Dedifferentiated amniotic fluid mesenchymal stem cell (primary cell): ENCODE results near the gene APBA2.
"Not testable (repeated sequence)": the region's sequence is repeated elsewhere in the genome, so short reads cannot be mapped to it uniquely, and the experiment has no call there.

Experiments
- DNase-seq: peaks from one replicate; pipeline ENCODE4 v3.0.0-alpha.2; 2016; ENCODE audit errors: extremely low spot score

The APBA2 gene

DNA sequence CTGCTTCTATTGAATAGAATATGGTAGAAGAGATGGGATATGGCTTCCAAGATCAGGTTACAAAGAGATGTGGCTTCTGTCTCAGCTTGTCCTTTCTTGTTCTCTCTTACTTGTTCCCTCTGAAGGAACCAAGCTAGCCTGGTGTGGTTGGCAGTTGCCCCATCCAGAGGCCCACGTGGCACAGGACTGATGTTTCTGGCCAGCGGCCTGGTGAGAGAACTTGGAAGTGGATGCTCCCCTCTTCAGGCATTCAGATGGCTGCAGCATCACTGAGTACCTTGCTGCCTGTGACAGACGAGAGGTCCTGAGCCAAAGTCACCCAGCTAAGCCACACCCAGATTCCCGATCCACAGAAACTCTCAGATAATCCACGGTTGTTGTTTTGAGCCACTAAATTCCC, 200.2 kb downstream of the APBA2 start:
- no peak for DNase-seq

- no peak for DNase-seq
Measured at GRCh38 chr15:29086891-29087290, 201.1 kb downstream of the APBA2 start.

DNA sequence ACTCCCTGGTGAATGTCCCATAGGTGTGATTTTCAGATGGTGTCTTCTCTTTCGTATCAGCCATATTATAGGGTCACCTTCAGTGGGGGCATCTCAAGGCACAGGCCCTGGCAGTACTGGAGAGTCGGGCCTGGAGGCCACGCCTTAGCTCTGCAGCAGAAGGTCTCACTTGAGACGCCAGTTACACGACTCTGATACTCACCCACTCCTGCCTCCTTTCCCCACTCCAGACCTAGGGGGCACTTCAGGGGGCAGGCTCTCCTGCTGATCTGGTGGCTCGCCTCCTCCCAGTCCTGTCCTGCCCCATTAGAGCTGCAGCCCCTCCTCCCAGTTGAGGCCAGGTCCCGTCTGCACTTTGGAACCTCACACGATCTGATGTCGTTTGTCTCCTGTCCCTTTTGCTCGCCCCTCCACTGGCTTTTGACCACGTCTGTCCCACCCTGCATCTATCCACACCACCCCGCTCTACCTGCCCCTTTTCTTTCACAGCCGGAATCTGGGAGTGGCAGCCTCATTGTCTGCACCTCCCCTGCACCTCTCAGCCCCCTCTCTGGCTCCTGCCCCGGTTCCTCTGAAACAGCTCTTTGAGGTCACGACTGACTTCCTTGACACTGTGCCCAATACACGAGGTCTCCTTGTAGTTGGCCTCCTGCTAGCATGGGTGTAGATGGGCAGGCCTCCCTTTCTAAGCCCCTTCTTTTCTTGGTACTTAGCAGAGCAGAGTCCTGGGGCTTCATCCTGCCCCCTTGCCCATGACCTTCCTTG, 201.9 kb downstream of the APBA2 start:
- DNase-seq = no peak

DNA sequence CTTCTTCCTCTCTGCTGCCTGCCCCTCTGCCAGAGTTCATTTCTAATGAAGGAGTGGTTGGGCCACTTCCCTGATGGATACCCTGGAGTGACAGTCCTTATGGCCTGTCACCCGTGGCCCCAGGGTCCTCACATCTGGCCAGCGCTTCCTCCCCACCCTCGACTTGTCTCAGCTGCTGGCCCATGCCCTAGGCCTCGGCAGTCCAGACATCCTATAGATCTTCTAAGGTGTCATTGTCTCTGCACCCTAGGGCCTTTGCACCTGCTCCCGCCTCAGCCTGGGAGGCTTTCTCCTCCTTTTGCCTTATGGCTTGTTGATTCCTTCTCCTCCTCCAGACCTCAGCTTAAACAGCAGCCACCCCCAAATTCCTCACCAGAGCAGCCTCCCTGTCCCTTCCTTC, 202.9 kb downstream of the APBA2 start:
- DNase-seq = no peak

DNA sequence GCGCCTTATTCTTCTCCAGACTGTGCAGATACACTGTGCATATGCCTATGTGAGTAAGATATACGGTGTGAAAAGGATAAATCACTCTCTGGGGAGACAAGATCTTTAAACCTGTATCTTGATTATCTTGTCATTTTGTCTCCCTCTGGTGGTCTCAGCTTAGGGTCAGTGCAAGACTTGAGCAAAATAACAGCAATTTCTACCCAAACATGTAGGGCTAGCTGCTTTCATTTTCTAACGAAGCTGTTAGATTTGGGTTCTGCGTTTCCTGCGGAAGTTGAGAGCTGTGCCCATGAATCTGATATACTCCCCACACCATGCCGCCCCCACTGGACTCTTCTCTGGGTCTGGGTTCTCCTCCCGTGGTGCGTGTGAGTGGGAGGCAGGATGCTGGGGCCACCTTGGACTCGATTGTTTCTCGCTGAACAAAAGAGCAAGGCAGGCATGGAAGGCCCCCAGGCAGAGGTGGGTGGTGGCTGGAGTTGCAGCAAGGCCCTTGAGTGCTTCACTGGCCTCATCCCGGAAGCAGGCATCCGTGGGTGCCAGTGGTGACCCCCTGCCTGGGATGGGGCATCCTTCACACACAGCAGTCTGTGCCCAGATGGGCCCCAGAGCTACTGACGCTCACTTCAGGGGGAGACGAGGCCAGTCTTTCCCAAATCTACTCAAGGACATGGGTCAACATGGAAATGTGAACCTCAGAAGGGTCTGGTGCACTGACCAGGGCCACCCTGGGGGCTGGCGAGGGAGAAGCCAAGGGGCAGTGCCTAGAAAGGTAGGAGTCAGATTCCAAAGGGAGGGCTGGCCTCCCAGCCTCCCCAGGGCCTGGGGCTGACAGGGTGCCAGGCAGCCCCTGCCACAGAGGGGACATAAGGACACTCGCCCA, 204.2 kb downstream of the APBA2 start:
- no peak for DNase-seq

GRCh38 chr15:29090617-29091466, 205.1 kb downstream of the APBA2 start:
- no peak for DNase-seq

DNA sequence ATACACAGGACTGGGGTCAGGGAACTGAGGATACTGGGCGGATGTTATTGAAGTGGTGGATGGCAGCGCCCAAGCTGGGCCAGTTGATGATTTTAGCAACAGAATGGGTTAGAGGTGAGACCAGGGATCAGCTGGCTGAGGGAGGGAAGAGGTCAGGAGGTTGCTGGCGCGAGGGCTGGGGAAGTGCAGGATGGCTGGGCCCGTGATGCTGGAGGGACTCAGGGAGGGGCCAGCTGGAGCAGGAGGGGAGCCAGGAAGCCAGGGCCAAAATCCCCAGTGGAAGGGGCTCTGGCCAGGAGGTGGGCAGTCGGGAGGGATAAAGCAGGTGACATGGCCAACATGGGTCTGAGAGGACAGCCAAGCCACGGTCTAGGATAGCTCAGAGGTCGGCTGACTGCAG, 205.9 kb downstream of the APBA2 start:
- DNase-seq = no peak

- no peak for DNase-seq
Measured at GRCh38 chr15:29092376-29093064, 206.7 kb downstream of the APBA2 start.

GRCh38 chr15:29093065-29093435, 207.3 kb downstream of the APBA2 start:
- no peak for DNase-seq

DNA sequence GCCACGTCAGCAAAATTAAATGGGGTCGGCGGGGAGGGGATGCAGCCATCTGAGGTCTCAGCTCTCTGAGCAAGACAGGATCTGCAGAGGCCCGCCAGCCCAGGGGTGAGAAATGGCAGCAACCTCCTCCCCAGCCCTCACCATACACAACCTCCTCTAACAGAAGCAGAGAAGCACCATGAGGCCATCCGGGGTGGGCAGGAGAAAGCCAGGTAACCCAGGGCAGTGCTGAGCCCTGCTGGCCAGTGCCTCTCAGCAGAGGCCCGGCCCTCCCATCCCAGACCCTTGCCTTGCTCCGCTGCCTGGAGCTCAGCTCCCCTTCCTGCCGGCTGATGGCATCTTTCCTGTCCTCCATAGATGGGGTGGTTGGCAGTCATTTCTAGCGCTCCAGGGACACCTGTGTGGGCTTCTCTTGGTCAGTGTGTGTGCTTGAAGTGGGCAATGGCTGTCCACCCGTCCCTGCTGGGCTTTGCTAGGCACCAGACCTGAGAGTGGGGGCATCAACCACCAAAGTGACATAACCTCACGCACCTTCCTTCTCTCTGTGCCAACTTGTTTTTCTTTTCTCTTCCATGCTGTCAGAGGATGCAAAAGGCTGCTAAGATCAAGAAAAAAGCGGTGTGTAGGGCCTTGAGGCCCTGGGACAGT, 208.0 kb downstream of the APBA2 start:
- DNase-seq = no peak

DNA sequence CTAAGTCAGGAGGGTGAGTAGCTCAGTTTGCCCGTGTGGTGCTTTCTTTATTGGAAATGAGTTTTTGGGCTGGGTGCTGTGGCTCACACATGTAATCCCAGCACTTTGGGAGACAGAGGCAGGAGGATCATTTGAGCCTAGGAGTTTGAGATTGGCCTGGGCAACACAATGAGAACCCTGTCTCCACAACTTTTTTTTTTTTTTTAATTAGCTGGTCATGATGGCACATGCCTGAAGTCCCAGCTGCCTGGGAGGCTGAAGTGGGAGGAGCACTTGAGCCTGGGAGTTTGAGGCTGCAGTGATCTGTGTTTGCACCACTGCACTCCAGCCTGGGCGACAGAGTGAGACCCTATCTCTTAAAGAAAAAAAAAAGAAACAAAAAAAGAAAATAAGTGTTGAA, 208.9 kb downstream of the APBA2 start:
- DNase-seq = no peak

DNA sequence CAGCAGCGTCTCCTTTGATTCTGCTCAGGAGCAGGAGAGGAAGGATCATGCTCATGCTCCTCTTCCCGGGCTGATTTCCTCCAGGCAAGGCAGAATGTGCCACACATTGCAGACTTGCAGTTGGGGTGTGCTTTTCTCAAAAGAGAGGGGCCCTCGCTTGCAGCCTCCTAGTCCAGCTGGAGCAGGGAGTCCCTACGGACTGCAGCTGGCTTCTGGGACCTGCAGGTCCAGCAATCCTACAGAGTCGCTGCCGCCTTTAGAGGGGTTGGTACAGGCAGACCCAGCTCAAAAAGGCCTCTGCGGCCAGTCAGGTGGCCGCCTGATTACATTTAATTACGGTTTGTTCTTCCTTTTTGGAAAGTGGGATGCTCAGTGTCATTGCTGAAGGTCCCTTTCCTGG, 210.0 kb downstream of the APBA2 start:
- no peak for DNase-seq

DNA sequence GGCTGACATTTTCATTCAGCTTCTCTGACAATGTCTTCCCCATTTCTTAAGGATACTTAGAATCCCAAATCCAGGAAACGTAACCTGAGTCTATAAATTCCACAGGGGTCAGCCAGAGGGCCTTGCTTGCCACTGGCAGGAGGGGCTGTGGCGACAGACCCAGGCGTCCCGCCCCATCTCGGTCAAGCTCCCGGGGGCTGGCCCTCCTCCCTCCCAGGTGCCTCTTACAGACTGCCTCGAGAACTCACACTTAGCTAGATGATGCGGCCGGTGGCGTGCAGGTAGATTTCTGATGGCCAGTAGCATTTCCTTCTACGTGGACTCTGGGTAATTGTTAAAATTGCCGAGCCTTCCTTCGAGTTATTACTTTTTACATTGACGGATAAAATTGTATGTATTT, 211.4 kb downstream of the APBA2 start:
- DNase-seq = no peak

- no peak for DNase-seq
Measured at GRCh38 chr15:29097971-29098370, 212.2 kb downstream of the APBA2 start.

- no peak for DNase-seq
Measured at GRCh38 chr15:29098652-29099051, 212.9 kb downstream of the APBA2 start.

GRCh38 chr15:29099131-29099880, 213.5 kb downstream of the APBA2 start:
- no peak for DNase-seq

- DNase-seq = no peak
Measured at GRCh38 chr15:29100486-29101000, 214.8 kb downstream of the APBA2 start.

- no peak for DNase-seq
Measured at GRCh38 chr15:29101491-29101890, 215.7 kb downstream of the APBA2 start.

DNA sequence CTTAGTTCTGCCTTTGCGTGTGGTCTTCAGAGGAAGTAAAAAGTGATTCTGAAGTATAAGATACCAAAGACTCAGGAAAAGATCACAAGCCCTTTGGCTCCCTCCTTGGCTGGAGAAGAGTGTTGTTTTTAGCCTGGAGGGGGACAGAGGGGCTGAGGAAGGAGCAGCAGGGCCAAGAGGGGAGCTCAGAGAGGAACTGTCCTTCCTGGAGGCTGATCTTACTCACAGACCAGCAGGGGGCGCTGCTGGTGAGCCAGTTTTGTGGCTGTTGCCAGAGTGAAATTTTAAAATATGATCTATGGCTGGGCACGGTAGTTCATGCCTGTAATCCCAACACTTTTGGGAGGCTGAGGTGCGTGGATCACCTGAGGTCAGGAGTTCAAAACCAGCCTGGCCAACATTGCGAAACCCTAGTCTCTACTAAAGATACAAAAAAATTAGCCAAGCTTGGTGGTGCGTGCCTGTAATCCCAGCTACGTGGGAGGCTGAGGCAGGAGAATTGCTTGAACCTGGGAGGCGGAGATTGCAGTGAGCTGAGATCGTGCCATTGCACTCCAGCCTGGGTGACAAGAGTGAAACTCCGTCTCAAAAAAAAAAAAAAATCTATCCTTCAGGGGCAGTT, 216.5 kb downstream of the APBA2 start:
- not testable (repeated sequence) for DNase-seq
